Right renal cortex interstitium (tissue), 3 donors: ENCODE data around the gene FES. TPM values are rescaled to one million over a fixed set of nuclear protein-coding genes. Genes with fewer than 3 reads are reported as not detected.
"Not testable (repeated sequence)": the region's sequence is repeated elsewhere in the genome, so short reads cannot be mapped to it uniquely, and the experiment has no call there.

Source experiments
- DNase-seq, 3 donors: peaks; one replicate each; pipeline ENCODE4 v3.0.0-alpha.2; 2013; ENCODE audit warnings: low read depth in 3 of 3, low spot score in 2 of 3
- polyA plus RNA-seq, 3 donors: library from polyadenylated mRNA; unstranded; fragments of 120-200 nt; gene quantifications; one replicate each; pipeline ENCODE4 v1.2.1, GENCODE V29; 2013; ENCODE audit not compliant: insufficient read length in 3 of 3

The FES gene
- polyA plus RNA-seq, result 10 to 100 TPM in 2 of 3 donors, 1 to 10 TPM in 1; 9.7 to 14.1 (median 12.0) TPM

GRCh38 chr15:90883976-90884718 lies at the start of gene FES:
FES (plus strand) TSS chr15:90884504; CDS start chr15:90885046, 542 bp downstream.
- DNase-seq, result no peak

GRCh38 chr15:90834626-90835025 lies 49.7 kb upstream of the FES start:
- no peak for DNase-seq

- DNase-seq, result no peak
These were observed 47.9 kb upstream of the FES start for GRCh38 chr15:90836296-90836871.

DNA sequence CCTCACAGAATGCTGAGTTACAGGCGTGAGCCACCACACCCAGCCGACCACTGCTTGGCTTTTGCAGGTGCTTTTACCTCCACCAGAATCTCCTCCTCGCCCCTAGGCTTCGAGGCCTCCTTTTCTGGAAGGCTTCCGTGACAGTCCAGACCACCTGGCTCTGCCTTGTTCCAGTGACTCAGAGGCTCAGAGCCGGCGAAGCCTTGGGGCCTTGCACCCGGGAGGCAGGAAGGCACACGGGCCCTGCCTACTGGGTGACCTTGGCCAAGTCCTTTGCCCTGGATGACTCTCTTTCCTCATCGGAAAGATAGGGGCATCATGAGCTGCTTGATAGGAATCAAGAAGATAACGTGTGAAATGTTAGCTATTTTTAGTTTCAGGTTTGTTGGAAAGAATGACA lies 47.2 kb upstream of the FES start:
- no peak for DNase-seq

DNA sequence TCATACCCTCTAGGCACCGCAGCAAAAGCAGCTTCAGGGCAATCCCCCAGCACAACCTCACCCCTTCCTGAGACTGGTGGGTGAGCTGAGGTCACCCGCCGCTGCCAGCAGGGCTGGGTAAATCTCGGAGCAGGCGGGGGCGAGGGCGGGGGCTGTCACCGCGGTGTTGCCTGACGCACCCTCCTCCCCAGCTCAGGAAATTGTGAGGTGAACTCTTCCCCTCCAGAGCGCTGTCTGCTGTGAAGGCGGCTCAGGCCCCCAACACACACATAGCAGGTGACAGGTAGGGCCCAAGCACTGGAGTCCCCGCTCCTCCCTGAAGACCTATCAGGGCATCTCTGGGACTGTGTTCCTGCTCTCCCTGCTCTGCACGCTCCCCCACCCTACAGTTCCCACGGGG lies 46.2 kb upstream of the FES start:
- DNase-seq, result no peak

GRCh38 chr15:90838544-90838943 lies 45.8 kb upstream of the FES start:
- DNase-seq, result no peak

DNA sequence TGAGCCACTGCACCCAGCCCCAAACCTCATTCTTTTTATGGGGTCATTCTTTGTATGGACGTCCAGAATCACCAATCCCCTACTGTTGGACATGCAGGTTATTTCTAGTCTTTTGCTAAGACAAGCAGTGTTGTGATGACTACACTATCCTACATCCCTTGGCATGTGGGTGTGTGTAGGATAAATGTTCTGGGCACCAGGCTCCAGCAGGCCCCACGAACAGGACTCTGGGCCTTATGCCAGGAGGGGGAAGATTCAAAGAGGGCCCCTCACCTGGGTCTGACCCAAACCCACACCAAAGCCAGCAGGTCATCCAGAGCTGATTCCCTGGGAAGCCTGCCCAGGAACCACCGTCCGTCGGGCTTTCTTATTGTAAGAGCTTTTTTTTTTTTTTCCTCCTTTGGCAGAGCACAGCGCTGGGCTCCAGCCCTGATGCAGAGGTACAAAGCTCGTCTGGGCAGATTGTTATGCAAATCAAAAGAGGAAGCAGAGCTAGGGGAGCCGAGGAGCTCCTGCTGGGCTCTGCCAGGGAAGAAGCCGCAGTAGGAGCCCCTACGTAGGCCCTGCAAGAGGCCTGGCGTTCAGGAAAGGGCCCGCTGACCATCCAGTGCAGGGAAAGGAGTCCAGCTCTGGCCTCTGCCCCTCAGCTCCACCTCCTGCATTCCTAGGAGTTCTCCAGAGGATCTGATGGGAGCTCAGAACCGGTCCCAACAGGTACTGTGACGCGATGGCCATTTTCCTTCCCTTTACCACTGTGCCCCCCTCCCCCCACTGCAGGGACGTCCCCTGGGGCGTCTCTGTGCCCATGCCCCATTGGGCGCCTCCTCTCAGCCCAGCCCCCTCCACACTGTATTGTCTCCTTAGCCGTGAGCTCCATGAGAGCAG lies 44.9 kb upstream of the FES start:
- no peak for DNase-seq

GRCh38 chr15:90840157-90840855 lies 44.0 kb upstream of the FES start:
- DNase-seq, result no peak

GRCh38 chr15:90840954-90841353 lies 43.4 kb upstream of the FES start:
- no peak for DNase-seq

DNA sequence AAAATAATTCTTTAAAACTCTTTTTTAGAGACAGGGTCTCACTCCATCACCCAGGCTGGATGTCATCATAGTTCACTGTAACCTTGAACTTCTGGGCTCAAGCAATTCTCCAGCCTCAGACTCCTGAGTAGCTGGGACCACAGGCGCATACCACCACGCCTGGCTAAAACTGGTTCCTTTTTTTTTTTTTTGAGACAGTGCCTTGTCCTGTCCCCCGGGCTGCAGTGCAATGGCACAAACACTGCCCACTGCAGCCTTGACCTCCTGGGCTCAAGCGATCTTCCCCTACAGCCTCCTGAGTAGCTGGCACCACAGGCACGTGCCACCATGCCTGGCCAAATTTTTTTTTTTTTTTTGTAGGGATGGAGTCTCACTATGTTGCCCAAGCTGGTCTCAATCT lies 39.6 kb upstream of the FES start:
- DNase-seq, result no peak

DNA sequence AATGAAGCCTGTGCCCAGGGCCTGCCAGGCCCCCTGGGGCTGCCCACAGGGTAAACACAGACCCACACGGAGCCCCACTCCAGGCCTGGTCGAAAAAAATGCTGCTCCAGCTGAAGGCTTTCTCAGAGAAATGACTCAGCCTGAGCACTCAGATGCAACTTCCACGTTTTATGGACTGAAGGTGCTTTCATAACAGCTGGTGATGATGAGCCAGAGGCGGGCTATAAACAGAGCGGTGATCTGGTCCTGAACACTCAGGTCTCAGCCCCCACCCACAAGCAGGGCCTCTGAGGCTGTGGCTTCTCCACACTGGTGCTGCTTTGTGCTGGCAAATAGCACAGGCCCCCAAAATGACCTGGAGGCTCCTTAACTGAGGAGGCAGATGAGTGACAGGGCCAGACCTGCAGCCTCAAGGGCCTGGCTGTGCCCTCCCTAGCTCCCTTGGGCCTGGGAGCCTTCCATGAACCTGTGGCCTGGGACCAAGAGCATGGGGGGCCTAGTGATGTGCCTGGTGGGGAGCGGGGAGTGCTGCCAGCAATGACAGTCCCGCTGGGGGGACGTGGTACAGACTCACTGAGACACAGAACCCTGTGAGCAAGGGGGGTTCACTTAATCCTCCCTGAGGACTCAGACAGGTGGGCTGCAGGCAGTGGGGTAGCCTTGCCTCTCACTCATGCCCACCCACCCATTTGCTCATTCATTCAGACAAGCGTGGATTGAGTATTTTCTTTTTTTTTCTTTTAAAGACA lies 38.9 kb upstream of the FES start:
- no peak for DNase-seq

- not testable (repeated sequence) for DNase-seq
These were observed 34.9 kb upstream of the FES start for GRCh38 chr15:90849424-90849823.

DNA sequence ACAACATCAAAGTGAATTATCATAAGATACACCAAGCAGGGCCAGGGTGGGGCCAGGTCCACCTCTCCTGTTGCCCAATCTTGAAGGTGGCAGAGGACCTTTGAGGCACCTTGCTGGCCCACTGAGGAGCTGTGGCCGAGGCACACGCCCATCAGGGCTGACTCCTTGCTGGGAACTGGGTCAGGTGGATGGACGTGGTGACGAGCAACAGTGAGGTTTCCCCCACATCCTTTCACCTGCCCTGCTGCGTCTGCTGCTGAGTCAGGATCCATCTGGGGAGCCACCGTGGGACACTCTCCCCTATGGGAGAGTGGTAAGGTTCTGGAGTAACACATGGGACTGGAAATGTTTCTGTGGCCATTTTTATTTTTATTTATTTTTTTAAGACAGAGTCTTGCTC lies 33.2 kb upstream of the FES start:
- no peak for DNase-seq

GRCh38 chr15:90851940-90852339 lies 32.4 kb upstream of the FES start:
- no peak for DNase-seq

DNA sequence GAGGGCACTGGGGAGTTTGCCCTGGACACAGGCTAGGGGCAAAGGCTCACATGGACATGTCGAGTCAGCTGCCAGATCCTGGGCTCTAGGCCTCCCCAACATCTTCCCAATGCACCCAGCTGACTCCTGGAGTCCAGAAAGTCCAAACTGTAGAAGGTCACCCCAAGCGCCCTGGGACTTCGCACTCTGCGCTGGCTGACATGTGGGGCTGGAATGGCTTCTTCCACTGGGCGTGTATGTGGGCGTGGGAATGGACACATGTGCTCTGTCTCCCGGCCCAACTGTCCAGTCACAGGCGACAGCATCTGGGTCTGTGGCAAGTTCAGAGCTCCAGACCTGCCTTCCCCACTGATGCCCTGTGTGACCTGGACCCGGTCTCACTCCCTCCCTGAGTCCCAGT lies 29.2 kb upstream of the FES start:
- DNase-seq, result no peak

GRCh38 chr15:90857337-90857736 lies 27.0 kb upstream of the FES start:
- no peak for DNase-seq

- DNase-seq, result no peak
These were observed 26.3 kb upstream of the FES start for GRCh38 chr15:90857883-90858443.

GRCh38 chr15:90859234-90860131 lies 24.8 kb upstream of the FES start:
- no peak for DNase-seq

DNA sequence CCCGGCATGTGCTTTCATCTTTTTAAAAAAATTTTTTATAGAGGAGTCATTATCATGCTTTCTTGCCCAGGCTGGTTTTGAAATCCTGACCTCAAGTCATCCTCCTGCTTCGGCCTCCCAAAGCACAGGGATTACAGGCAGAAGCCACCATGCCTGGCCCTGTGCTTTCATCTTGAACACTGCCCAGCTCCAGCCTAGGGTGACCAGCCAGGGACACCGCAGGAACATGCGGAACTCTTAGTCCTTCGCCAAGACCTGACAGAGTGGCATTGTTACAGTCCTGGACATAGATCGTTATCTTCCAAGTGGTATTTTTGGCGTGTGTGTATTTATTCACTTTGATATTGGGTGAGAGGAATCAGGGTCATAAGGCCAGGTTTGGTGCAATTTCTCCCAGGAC lies 23.9 kb upstream of the FES start:
- DNase-seq, result no peak
